Type B pancreatic cell (in vitro differentiated cells): ENCODE results near the gene SAMD5. TPM values are rescaled to one million over a fixed set of nuclear protein-coding genes. Genes with fewer than 3 reads are reported as not detected.
A peak's percentile ranks its signal among the peaks of the same experiment; 100 is the strongest.

ENCODE experiments used
- DNase-seq: peaks from one replicate; pipeline ENCODE4 v3.0.0; 2021; ENCODE audit warnings: mixed read lengths; ENCODE audit not compliant: unreplicated experiment; ENCODE audit errors: extremely low spot score
- H3K27ac Mint-ChIP-seq: 2 replicates; pipeline ENCODE4 v1.8.0; 2021; ENCODE audit warnings: mild to moderate bottlenecking, mixed read lengths
- H3K27me3 Mint-ChIP-seq: 2 replicates; pipeline ENCODE4 v1.8.0; 2021; ENCODE audit warnings: mixed read lengths
- H3K36me3 Mint-ChIP-seq: 2 replicates; pipeline ENCODE4 v1.8.0; 2021; ENCODE audit warnings: mixed read lengths
- H3K4me1 Mint-ChIP-seq: one replicate; pipeline ENCODE4 v1.8.0; 2021; ENCODE audit warnings: mixed read lengths; ENCODE audit not compliant: unreplicated experiment
- H3K4me3 Mint-ChIP-seq: 2 replicates; pipeline ENCODE4 v1.8.0; 2021; ENCODE audit warnings: mild to moderate bottlenecking, mixed read lengths
- H3K9me3 Mint-ChIP-seq: 2 replicates; pipeline ENCODE4 v1.8.0; 2021; ENCODE audit warnings: mixed read lengths
- total RNA-seq: library from RNA; stranded (reverse); gene quantifications from 2 replicates; pipeline ENCODE4 v1.2.1, GENCODE V29; 2021; ENCODE audit warnings: low replicate concordance
- TF ChIP-seq, protein P1 (sequence below): fragments of 200-600 bp; sonication (generic); conservative IDR thresholded peaks from 2 replicates; pipeline ENCODE4 v1.5.0; 2021; ENCODE audit warnings: antibody characterized with exemption, mild to moderate bottlenecking

Gene SAMD5
- total RNA-seq, 1 donor from 2014 or later: 11.5 TPM

GRCh38 chr6:147468634-147469033 lies 39.9 kb upstream of the SAMD5 start:
- Mint-ChIP-seq H3K4me3 (no peak overlapping the region), H3K4me1 (peaks cover 12% of the 10 kb centered on the region), H3K27ac (no peak overlapping the region), H3K27me3 (no peaks in the 10 kb centered on the region), H3K36me3 (no peaks in the 10 kb centered on the region), H3K9me3 (peaks cover 5% of the 10 kb centered on the region)
- TF ChIP-seq, protein P1, sequence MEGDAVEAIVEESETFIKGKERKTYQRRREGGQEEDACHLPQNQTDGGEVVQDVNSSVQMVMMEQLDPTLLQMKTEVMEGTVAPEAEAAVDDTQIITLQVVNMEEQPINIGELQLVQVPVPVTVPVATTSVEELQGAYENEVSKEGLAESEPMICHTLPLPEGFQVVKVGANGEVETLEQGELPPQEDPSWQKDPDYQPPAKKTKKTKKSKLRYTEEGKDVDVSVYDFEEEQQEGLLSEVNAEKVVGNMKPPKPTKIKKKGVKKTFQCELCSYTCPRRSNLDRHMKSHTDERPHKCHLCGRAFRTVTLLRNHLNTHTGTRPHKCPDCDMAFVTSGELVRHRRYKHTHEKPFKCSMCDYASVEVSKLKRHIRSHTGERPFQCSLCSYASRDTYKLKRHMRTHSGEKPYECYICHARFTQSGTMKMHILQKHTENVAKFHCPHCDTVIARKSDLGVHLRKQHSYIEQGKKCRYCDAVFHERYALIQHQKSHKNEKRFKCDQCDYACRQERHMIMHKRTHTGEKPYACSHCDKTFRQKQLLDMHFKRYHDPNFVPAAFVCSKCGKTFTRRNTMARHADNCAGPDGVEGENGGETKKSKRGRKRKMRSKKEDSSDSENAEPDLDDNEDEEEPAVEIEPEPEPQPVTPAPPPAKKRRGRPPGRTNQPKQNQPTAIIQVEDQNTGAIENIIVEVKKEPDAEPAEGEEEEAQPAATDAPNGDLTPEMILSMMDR: peak; percentile 27
- DNase-seq: no peak

- Mint-ChIP-seq H3K27me3 (no peaks in the 10 kb centered on the region), H3K27ac (no peak overlapping the region), H3K4me1 (no peaks in the 10 kb centered on the region), H3K4me3 (no peak overlapping the region), H3K9me3 (no peaks in the 10 kb centered on the region), H3K36me3 (no peaks in the 10 kb centered on the region)
- TF ChIP-seq, protein P1: no peak
- no peak for DNase-seq
These were observed 28.6 kb upstream of the SAMD5 start for GRCh38 chr6:147479857-147480256.

DNA sequence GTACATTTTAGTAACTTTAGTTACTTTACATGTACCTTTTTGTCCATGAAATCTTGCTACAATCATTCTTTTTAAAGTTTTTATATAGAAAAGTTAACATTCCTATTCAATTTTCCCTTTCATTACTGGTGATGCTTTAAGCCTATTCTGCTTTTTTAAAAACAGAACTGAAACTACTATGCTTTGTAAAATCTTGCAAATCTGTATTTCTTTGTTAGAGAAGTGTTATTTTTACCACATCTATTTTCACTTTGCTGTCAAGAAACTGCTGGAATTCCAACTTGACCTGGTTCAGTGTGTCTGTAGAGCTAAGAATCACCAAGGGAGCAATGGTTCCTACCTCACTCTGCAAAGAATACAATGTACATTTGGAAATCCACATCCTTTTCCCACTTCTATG lies 21.8 kb upstream of the SAMD5 start:
- H3K27ac Mint-ChIP-seq: no peak overlapping the region
- no peak overlapping the region for H3K4me3 Mint-ChIP-seq
- peaks cover 4% of the 10 kb centered on the region for H3K9me3 Mint-ChIP-seq
- H3K4me1 Mint-ChIP-seq: no peaks in the 10 kb centered on the region
- H3K36me3 Mint-ChIP-seq: no peaks in the 10 kb centered on the region
- DNase-seq: no peak
- TF ChIP-seq, protein P1: no peak
- no peaks in the 10 kb centered on the region for H3K27me3 Mint-ChIP-seq

GRCh38 chr6:147497472-147497871 lies 11.0 kb upstream of the SAMD5 start:
- DNase-seq: no peak
- Mint-ChIP-seq H3K27me3 (peaks cover 12% of the 10 kb centered on the region), H3K36me3 (no peaks in the 10 kb centered on the region), H3K27ac (no peak overlapping the region), H3K4me1 (no peaks in the 10 kb centered on the region), H3K4me3 (no peak overlapping the region), H3K9me3 (no peaks in the 10 kb centered on the region)
- TF ChIP-seq, protein P1: no peak

DNA sequence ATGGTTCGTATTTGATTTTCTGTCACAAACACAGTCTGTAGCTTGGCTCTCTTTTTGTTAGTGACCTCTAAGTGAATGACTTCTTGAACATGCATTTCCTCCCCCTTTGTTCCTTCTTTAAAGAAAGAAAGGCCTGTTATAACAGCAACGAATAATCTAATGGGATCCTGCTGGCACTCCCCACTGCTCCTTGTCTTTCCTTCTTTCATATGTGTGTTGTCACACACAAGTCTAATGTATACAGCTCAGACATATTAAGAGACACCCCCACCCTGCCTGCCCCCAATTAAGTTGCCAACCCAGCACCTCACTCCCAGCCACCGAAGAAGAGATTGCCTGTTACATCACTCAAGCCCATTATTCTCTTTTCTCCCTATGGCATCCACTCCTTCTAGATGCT lies 4.9 kb upstream of the SAMD5 start:
- no peaks in the 10 kb centered on the region for H3K9me3 Mint-ChIP-seq
- no peak overlapping the region for H3K27ac Mint-ChIP-seq
- H3K27me3 Mint-ChIP-seq: peaks cover 43% of the 10 kb centered on the region
- H3K4me3 Mint-ChIP-seq: no peak overlapping the region
- TF ChIP-seq, protein P1: no peak
- H3K36me3 Mint-ChIP-seq: no peaks in the 10 kb centered on the region
- no peak for DNase-seq
- H3K4me1 Mint-ChIP-seq: peaks cover 3% of the 10 kb centered on the region

DNA sequence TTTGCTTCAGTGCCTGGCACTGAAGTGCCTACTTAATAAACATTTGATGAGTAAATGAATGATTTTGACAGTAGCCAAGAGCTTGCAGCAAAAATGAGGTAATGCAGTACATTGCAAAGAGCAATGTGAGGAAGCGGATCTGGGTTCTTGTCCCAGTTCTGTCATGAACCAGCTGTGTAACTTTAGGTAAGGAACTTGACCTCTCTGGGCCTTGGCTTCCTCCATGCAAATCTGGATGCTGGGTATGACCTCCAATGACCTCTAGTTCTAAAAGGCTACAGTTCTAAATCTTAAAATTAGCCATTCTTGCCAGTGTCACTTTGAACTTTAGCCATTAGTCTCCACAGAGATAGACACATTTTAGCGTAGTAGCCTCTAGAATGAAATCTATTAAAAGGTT lies 3.6 kb upstream of the SAMD5 start:
- Mint-ChIP-seq H3K9me3 (no peaks in the 10 kb centered on the region), H3K36me3 (no peaks in the 10 kb centered on the region), H3K27ac (no peak overlapping the region), H3K4me1 (peaks cover 8% of the 10 kb centered on the region), H3K27me3 (peaks cover 49% of the 10 kb centered on the region), H3K4me3 (no peak overlapping the region)
- TF ChIP-seq, protein P1: no peak
- no peak for DNase-seq
